Neutrophil (primary cell): Measurements from ENCODE around the gene ZNF107.

Source experiments
- H3K27ac ChIP-seq: fragments of 200-600 bp; sonication (generic); 2 replicates; pipeline ENCODE4 v1.5.1; 2016; ENCODE audit warnings: mild to moderate bottlenecking, moderate library complexity
- H3K27me3 ChIP-seq: fragments of 200-600 bp; sonication (generic); 2 replicates; pipeline ENCODE4 v1.6.0; 2016; ENCODE audit warnings: mild to moderate bottlenecking
- H3K36me3 ChIP-seq: fragments of 200-600 bp; sonication (generic); 2 replicates; pipeline ENCODE4 v1.5.1; 2017
- H3K4me1 ChIP-seq, 2 experiments: fragments of 200-600 bp in 1 of 2; sonication (generic) in 1 of 2; 1 replicate in 1 of 2; 2 replicates in 1 of 2; pipeline versions ENCODE4 v1.5.1 to v1.6.1; 2013 to 2016; ENCODE audit warnings: low read depth in 1 of 2, low read length in 1 of 2, mild to moderate bottlenecking in 1 of 2, moderate library complexity in 1 of 2; ENCODE audit not compliant: control insufficient read depth in 1 of 2, insufficient read depth in 1 of 2
- H3K4me3 ChIP-seq, 2 experiments: fragments of 200-600 bp in 1 of 2; sonication (generic) in 1 of 2; 1 replicate in 1 of 2; 2 replicates in 1 of 2; pipeline ENCODE4 v1.5.1; 2013 to 2016; ENCODE audit warnings: low read depth in 1 of 2, low read length in 1 of 2, mild to moderate bottlenecking in 1 of 2, moderate library complexity in 1 of 2
- H3K9me3 ChIP-seq: fragments of 200-600 bp; sonication (generic); 2 replicates; pipeline ENCODE4 v1.5.1; 2016
- CTCF ChIP-seq: fragments of 200-600 bp; sonication (generic); IDR thresholded peaks from 2 replicates; pipeline ENCODE4 v1.5.1; 2016; ENCODE audit warnings: antibody characterized with exemption

ZNF107 gene

GRCh38 chr7:64633401-64633800 lies 32.5 kb upstream of the ZNF107 start:
- H3K27ac ChIP-seq: no peak overlapping the region
- TF ChIP-seq CTCF: no peak

GRCh38 chr7:64634406-64635062 lies 31.4 kb upstream of the ZNF107 start:
- no peaks in the 10 kb centered on the region for H3K9me3 ChIP-seq

More at GRCh38 chr7:64633401-64633800, 32.5 kb upstream of the ZNF107 start:
- H3K27me3 ChIP-seq: no peaks in the 10 kb centered on the region
- no peaks in the 10 kb centered on the region for H3K9me3 ChIP-seq
- H3K4me1 ChIP-seq: peaks cover 4 to 32% of the 10 kb centered on the region in 2 experiments
- no peak overlapping the region for H3K4me3 ChIP-seq
- H3K36me3 ChIP-seq: no peaks in the 10 kb centered on the region

GRCh38 chr7:64636386-64636785 lies 29.5 kb upstream of the ZNF107 start:
- TF ChIP-seq CTCF: peak; percentile 14
- Histone ChIP-seq H3K9me3 (no peaks in the 10 kb centered on the region), H3K27me3 (no peaks in the 10 kb centered on the region), H3K27ac (peak overlapping the region; percentile 84), H3K4me1 (peaks cover 18 to 50% of the 10 kb centered on the region in 2 experiments), H3K36me3 (no peaks in the 10 kb centered on the region), H3K4me3 (no peak overlapping the region)

More at GRCh38 chr7:64634406-64635062, 31.4 kb upstream of the ZNF107 start:
- Histone ChIP-seq H3K4me1 (peaks cover 8 to 38% of the 10 kb centered on the region in 2 experiments), H3K4me3 (no peak overlapping the region), H3K27ac (no peak overlapping the region), H3K36me3 (no peaks in the 10 kb centered on the region), H3K27me3 (no peaks in the 10 kb centered on the region)
- no peak for TF ChIP-seq CTCF

- H3K4me3 ChIP-seq: no peak overlapping the region
- H3K36me3 ChIP-seq: no peaks in the 10 kb centered on the region
- peak overlapping the region; percentile 84 for H3K27ac ChIP-seq
- H3K4me1 ChIP-seq: peaks cover 27 to 60% of the 10 kb centered on the region in 2 experiments
- no peak for TF ChIP-seq CTCF
- H3K9me3 ChIP-seq: no peaks in the 10 kb centered on the region
- H3K27me3 ChIP-seq: no peaks in the 10 kb centered on the region
These were observed 28.1 kb upstream of the ZNF107 start for GRCh38 chr7:64637521-64638445.

GRCh38 chr7:64638822-64639221 lies 27.1 kb upstream of the ZNF107 start:
- H3K4me1 ChIP-seq: peaks cover 37 to 67% of the 10 kb centered on the region in 2 experiments
- no peak overlapping the region for H3K4me3 ChIP-seq
- no peaks in the 10 kb centered on the region for H3K36me3 ChIP-seq
- no peaks in the 10 kb centered on the region for H3K9me3 ChIP-seq
- TF ChIP-seq CTCF: no peak
- no peaks in the 10 kb centered on the region for H3K27me3 ChIP-seq
- H3K27ac ChIP-seq: peak overlapping the region; percentile 84
